ENCODE data around the gene LMOD3.

GRCh38 chr3:69108811-69109210, 13.6 kb downstream of the LMOD3 start:
- TF ChIP-seq, protein P1, sequence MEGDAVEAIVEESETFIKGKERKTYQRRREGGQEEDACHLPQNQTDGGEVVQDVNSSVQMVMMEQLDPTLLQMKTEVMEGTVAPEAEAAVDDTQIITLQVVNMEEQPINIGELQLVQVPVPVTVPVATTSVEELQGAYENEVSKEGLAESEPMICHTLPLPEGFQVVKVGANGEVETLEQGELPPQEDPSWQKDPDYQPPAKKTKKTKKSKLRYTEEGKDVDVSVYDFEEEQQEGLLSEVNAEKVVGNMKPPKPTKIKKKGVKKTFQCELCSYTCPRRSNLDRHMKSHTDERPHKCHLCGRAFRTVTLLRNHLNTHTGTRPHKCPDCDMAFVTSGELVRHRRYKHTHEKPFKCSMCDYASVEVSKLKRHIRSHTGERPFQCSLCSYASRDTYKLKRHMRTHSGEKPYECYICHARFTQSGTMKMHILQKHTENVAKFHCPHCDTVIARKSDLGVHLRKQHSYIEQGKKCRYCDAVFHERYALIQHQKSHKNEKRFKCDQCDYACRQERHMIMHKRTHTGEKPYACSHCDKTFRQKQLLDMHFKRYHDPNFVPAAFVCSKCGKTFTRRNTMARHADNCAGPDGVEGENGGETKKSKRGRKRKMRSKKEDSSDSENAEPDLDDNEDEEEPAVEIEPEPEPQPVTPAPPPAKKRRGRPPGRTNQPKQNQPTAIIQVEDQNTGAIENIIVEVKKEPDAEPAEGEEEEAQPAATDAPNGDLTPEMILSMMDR (conservative IDR thresholded peaks at IDR 0.05; ENCODE audit: low read depth, low read length) = no peak
- no peak for TF ChIP-seq POLR2A (IDR thresholded peaks at IDR 0.05; ENCODE audit: low read depth, low read length)
- TF ChIP-seq, protein P2, sequence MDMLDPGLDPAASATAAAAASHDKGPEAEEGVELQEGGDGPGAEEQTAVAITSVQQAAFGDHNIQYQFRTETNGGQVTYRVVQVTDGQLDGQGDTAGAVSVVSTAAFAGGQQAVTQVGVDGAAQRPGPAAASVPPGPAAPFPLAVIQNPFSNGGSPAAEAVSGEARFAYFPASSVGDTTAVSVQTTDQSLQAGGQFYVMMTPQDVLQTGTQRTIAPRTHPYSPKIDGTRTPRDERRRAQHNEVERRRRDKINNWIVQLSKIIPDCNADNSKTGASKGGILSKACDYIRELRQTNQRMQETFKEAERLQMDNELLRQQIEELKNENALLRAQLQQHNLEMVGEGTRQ (IDR thresholded peaks at IDR 0.05; ENCODE audit: low read depth, low read length) = no peak
- no peak for TF ChIP-seq NFE2L2 (IDR thresholded peaks at IDR 0.05; ENCODE audit: low read depth, low read length)
- TF ChIP-seq CHD1 (IDR thresholded peaks at IDR 0.05; ENCODE audit: low read depth, low read length) = no peak
- TF ChIP-seq MAFK (IDR thresholded peaks at IDR 0.05; ENCODE audit: low read depth, low read length) = no peak
